K562 (cell line): ENCODE data around the gene STUM. TPM values are rescaled to one million over a fixed set of nuclear protein-coding genes. Genes with fewer than 3 reads are reported as not detected.

ENCODE experiments used
- ATAC-seq: fragments of 200-7000 bp; cut with Tn5 transposase; 3 replicates; pipeline ENCODE4 v1.9.1; 2020; ENCODE audit warnings: moderate library complexity
- BruUV-seq: library from RNA; stranded (reverse); fragments of 400-500 nt; replicated peaks from 2 replicates; lab custom pipeline; 2021; lab: Mats Ljungman, UMichigan
- CTCF ChIA-PET: fragments of 300-600 bp; formaldehyde crosslinking; extraction: SDS; loops from one replicate; lab custom pipeline; 2021; ENCODE audit warnings: low intra/inter-chr PET ratio; lab: Yijun Ruan, JAX
- POLR2A ChIA-PET: fragments of 300-600, 350-650 bp; sonication (Branson Sonifier 250); formaldehyde crosslinking; extraction: SDS; loops from one replicate; lab custom pipeline; 2021; ENCODE audit warnings: antibody characterized with exemption, inconsistent platforms; lab: Yijun Ruan, JAX
- DNase-seq, 4 experiments: peaks; one replicate each; pipeline versions ENCODE4 v3.0.0 to v3.0.0-alpha.2; 2011 to 2018; ENCODE audit warnings: low spot score in 3 of 4, mixed read lengths in 3 of 4; ENCODE audit errors: extremely low read depth in 1 of 4
- FAIRE-seq: peaks from 2 replicates; lab custom pipeline; 2011; peaks lifted over from hg19 to GRCh38; lab: Jason Lieb, UNC
- H2AFZ ChIP-seq: 2 replicates; pipeline ENCODE4 v1.6.0; 2011; ENCODE audit warnings: low read depth, low read length, control low read depth, inconsistent platforms
- H3K27ac ChIP-seq: fragments of 200-600 bp; 3 replicates; pipeline ENCODE4 v1.8.0; 2011; ENCODE audit warnings: low read depth, mild to moderate bottlenecking, control low read depth, inconsistent platforms, low read length, moderate library complexity, mixed read lengths; ENCODE audit errors: extremely low read depth
- H3K27me3 ChIP-seq, 2 experiments: fragments of 300-600 bp in 1 of 2; 2 replicates in 1 of 2; 3 replicates in 1 of 2; pipeline versions ENCODE4 v1.6.0 to v1.8.0; 2011; ENCODE audit warnings: inconsistent platforms in 2 of 2, low read length in 2 of 2, mild to moderate bottlenecking in 1 of 2, mixed read lengths in 1 of 2, moderate library complexity in 1 of 2; ENCODE audit not compliant: control insufficient read depth in 2 of 2, insufficient read depth in 2 of 2
- H3K36me3 ChIP-seq: fragments of 300-600 bp; 3 replicates; pipeline ENCODE4 v1.8.0; 2011; ENCODE audit warnings: mild to moderate bottlenecking, low read length, inconsistent platforms; ENCODE audit not compliant: control insufficient read depth, insufficient read depth
- H3K4me1 ChIP-seq, 2 experiments: fragments of 200-600 bp in 1 of 2; replicated peaks in 1 of 2; 2 replicates in 1 of 2; 3 replicates in 1 of 2; pipeline versions ENCODE4 v1.5.1 to v1.8.0; 2011; ENCODE audit warnings: inconsistent platforms in 2 of 2, low read length in 2 of 2, mild to moderate bottlenecking in 1 of 2, mixed read lengths in 1 of 2, moderate library complexity in 1 of 2; ENCODE audit not compliant: control insufficient read depth in 2 of 2, insufficient read depth in 2 of 2
- H3K4me2 ChIP-seq: 2 replicates; pipeline ENCODE4 v1.6.1; 2011; ENCODE audit warnings: low read length, control low read depth, inconsistent platforms, mixed read lengths; ENCODE audit not compliant: insufficient read depth
- H3K4me3 ChIP-seq: fragments of 200-600 bp; sonication (generic), shearing (Covaris generic); 2 replicates; pipeline ENCODE4 v1.5.1; 2016; ENCODE audit warnings: control low read depth, inconsistent platforms
- H3K79me2 ChIP-seq: fragments of 200-600 bp; 3 replicates; pipeline ENCODE4 v1.8.0; 2011; ENCODE audit warnings: low read length, inconsistent platforms; ENCODE audit not compliant: control insufficient read depth, insufficient read depth
- H3K9ac ChIP-seq, 2 experiments: 2 replicates each; pipeline versions ENCODE4 v1.6.0 to v1.6.1; 2011; ENCODE audit warnings: low read depth in 2 of 2, low read length in 2 of 2, control low read depth in 1 of 2, inconsistent platforms in 1 of 2, mild to moderate bottlenecking in 1 of 2, mixed read lengths in 1 of 2; ENCODE audit not compliant: insufficient read depth in 1 of 2
- H3K9me1 ChIP-seq: one replicate; pipeline ENCODE4 v1.6.0; 2011; ENCODE audit warnings: inconsistent platforms, mild to moderate bottlenecking, low read length, moderate library complexity; ENCODE audit not compliant: control insufficient read depth, insufficient read depth
- H3K9me3 ChIP-seq: replicated peaks from 2 replicates; pipeline ENCODE4 v1.5.1; 2011; ENCODE audit warnings: low read depth, low read length, inconsistent platforms; ENCODE audit not compliant: control insufficient read depth, insufficient read depth
- H4K20me1 ChIP-seq: replicated peaks from 2 replicates; pipeline ENCODE4 v1.6.1; 2011; ENCODE audit warnings: low read length, inconsistent platforms, mixed read lengths; ENCODE audit not compliant: control insufficient read depth, insufficient read depth
- MED1 ChIP-seq: sonication (generic); formaldehyde crosslinking; IDR thresholded peaks from 2 replicates; pipeline ENCODE4 v1.8.1; 2023; ENCODE audit warnings: missing genetic modification reagents, borderline replicate concordance
- MGA ChIP-seq: fragments of 450-650 bp; IDR thresholded peaks from 2 replicates; pipeline ENCODE4 v1.6.1; 2016; ENCODE audit warnings: mild to moderate bottlenecking, moderate library complexity
- ZBTB34 ChIP-seq: fragments of 250-450 bp; sonication (Bioruptor Pico); IDR thresholded peaks from 2 replicates; pipeline ENCODE4 v1.8.0; 2021; ENCODE audit warnings: mild to moderate bottlenecking, moderate library complexity
- WGBS: fragments of 100-300 bp; shearing (Covaris generic); methylation state at CpG from one replicate; pipeline ENCODE4 v1.1.6; 2016; ENCODE audit warnings: low coverage, mixed read lengths; ENCODE audit not compliant: insufficient coverage; ENCODE audit errors: missing lambda C conversion rate; 5-methylcytosine and 5-hydroxymethylcytosine counted together
- in situ Hi-C: fragments of 300-500 bp; cut with MboI; formaldehyde crosslinking; loops from 4 replicates; pipeline ENCODE4 v1.15.0; 2018; ENCODE audit warnings: inconsistent platforms, mixed read lengths
- intact Hi-C: fragments of 100-400 bp; cut with micrococcal nuclease; formaldehyde crosslinking; loops from 2 replicates; pipeline ENCODE4 v1.14.2; 2022
- polyA plus RNA-seq, 8 experiments: library from polyadenylated mRNA; depleted of rRNA in 4 of 8; stranded (reverse) in 5 of 8; unstranded in 3 of 8; fragments of >200 nt; fragmentation: Nextera tagmentation in 2 of 8; fragmentation: Illumina TruSeq in 1 of 8; extraction: Ambion mirVana in 2 of 8; extraction: Trizol in 1 of 8; gene quantifications; 2 replicates each; pipeline versions ENCODE4 v1.2.1 to v1.2.3, GENCODE V29; 2011 to 2014; ENCODE audit warnings: inconsistent platforms in 1 of 8, missing spikeins in 1 of 8
- total RNA-seq, 7 experiments: library from RNA; depleted of rRNA in 6 of 7; stranded (reverse); fragments of >200 nt in 6 of 7; fragmentation: Illumina TruSeq in 2 of 7; extraction: Trizol in 2 of 7; gene quantifications; 2 replicates each; pipeline versions ENCODE4 v1.2.1 to v1.2.3, GENCODE V29; 2011 to 2021; ENCODE audit warnings: low replicate concordance in 1 of 7

STUM gene
- total and polyA plus RNA-seq, 9 of the 15 experiments (the other 6 are each of a cell fraction or from before 2014, with no cell fraction given), result not detected

GRCh38 chr1:226512076-226512728 is 36.4 kb upstream of the STUM start:
- Histone ChIP-seq H3K4me2 (no peak overlapping the region), H3K4me3 (no peak overlapping the region), H3K9me1 (no peaks in the 10 kb centered on the region), H3K9me3 (no peaks in the 10 kb centered on the region), H3K27ac (no peak overlapping the region), H3K36me3 (no peaks in the 10 kb centered on the region), H3K4me1 (no peaks in the 10 kb centered on the region), H3K79me2 (no peaks in the 10 kb centered on the region), H2AFZ (no peak overlapping the region), H3K9ac (no peak overlapping the region), H4K20me1 (no peaks in the 10 kb centered on the region), H3K27me3 (peaks cover 12 to 13% of the 10 kb centered on the region in 2 experiments; a peak in 3 of 5 replicates)
- in situ Hi-C loops (no loop called here), intact Hi-C loops (no loop called here)
- FAIRE-seq (no peak), ATAC-seq (no peak), DNase-seq (no peak)
- BruUV-seq, result no TSS peak
- CTCF ChIA-PET, result no interaction called here
- WGBS, result 0% methylated on average over 2 of the region's 2 CpGs
- POLR2A ChIA-PET, result interaction anchor here (0.6 to 1.6 kb wide), 3 partner anchors 10 to 34 kb away, joined by 3 to 7 read pairs (median 4); no protein-coding TSS in a partner anchor
- TF ChIP-seq ZBTB34 (CRISPR knock-in tag), result no peak
- TF ChIP-seq MED1, result no peak
- no peak for TF ChIP-seq MGA
